HCT116 (cell line): ENCODE results near the gene KIAA1755. TPM values are rescaled to one million over a fixed set of nuclear protein-coding genes. Genes with fewer than 3 reads are reported as not detected.

Source experiments
- ATAC-seq: fragments of 200-7000 bp; cut with Tn5 transposase; 2 replicates; pipeline ENCODE4 v1.9.1; 2020; ENCODE audit warnings: mild to moderate bottlenecking, moderate library complexity
- BruUV-seq: library from RNA; stranded (reverse); fragments of 400-500 nt; replicated peaks from 2 replicates; lab custom pipeline; 2021; lab: Mats Ljungman, UMichigan
- CTCF ChIA-PET: fragments of 300-600 bp; sonication (Branson Sonifier 250); formaldehyde crosslinking; loops from one replicate; lab custom pipeline; 2021; ENCODE audit warnings: antibody characterized with exemption; lab: Charles Lee
- POLR2A ChIA-PET: fragments of 300-600, 350-600 bp; sonication (Branson Sonifier 250); formaldehyde crosslinking; loops from one replicate; lab custom pipeline; 2021; ENCODE audit warnings: antibody characterized with exemption; lab: Charles Lee
- RAD21 ChIA-PET, 2 experiments: fragments of 300-600 bp; sonication (Branson Sonifier 250); formaldehyde crosslinking; loops; one replicate each; lab custom pipeline; 2023; ENCODE audit warnings: low total read pairs in 2 of 2; ENCODE audit not compliant: uncharacterized antibody in 2 of 2, unreplicated experiment in 2 of 2, low non-redundant PET in 1 of 2; lab: Charles Lee
- DNase-seq: peaks from one replicate; pipeline ENCODE4 v3.0.0-alpha.2; 2010; ENCODE audit warnings: low read depth, low spot score
- H2AFZ ChIP-seq: fragments of 200-600 bp; shearing (Covaris generic), sonication (generic); 2 replicates; pipeline ENCODE4 v1.6.1; 2017; ENCODE audit warnings: low read depth, mixed run types, mixed read lengths, antibody characterized with exemption, low read length; ENCODE audit not compliant: poor library complexity, severe bottlenecking
- H3K27ac ChIP-seq: 2 replicates; pipeline ENCODE4 v1.5.1; 2012; ENCODE audit warnings: low read depth, low read length
- H3K27me3 ChIP-seq: fragments of 200-600 bp; sonication (generic); 2 replicates; pipeline ENCODE4 v1.6.1; 2016; ENCODE audit warnings: mixed run types, low read length, mixed read lengths; ENCODE audit not compliant: insufficient read depth
- H3K36me3 ChIP-seq, 2 experiments: fragments of 200-500 bp in 1 of 2; fragments of 200-600 bp in 1 of 2; sonication (Bioruptor generic) in 1 of 2; sonication (generic) in 1 of 2; 2 replicates each; pipeline versions ENCODE4 v1.5.1 to v1.6.1; 2014 to 2016; ENCODE audit warnings: low read length in 2 of 2, inconsistent platforms in 1 of 2, mixed read lengths in 1 of 2, mixed run types in 1 of 2; ENCODE audit not compliant: insufficient read depth in 2 of 2, control insufficient read depth in 1 of 2
- H3K4me1 ChIP-seq, 2 experiments: fragments of 200-600 bp in 1 of 2; sonication (generic) in 1 of 2; 2 replicates each; pipeline versions ENCODE4 v1.5.1 to v1.6.1; 2012 to 2017; ENCODE audit warnings: low read length in 2 of 2, inconsistent platforms in 1 of 2, mild to moderate bottlenecking in 1 of 2, mixed read lengths in 1 of 2, mixed run types in 1 of 2, moderate library complexity in 1 of 2; ENCODE audit not compliant: insufficient read depth in 2 of 2, control insufficient read depth in 1 of 2
- H3K4me2 ChIP-seq: fragments of 200-600 bp; sonication (generic); 2 replicates; pipeline ENCODE4 v1.6.1; 2017; ENCODE audit warnings: mixed run types, low read length, mixed read lengths
- H3K4me3 ChIP-seq, 2 experiments: fragments of 200-600 bp in 1 of 2; sonication (generic) in 1 of 2; replicated peaks in 1 of 2; 2 replicates each; pipeline ENCODE4 v1.5.1; 2011 to 2016; ENCODE audit warnings: low read length in 2 of 2, control low read depth in 1 of 2, low read depth in 1 of 2, mild to moderate bottlenecking in 1 of 2, mixed read lengths in 1 of 2, mixed run types in 1 of 2
- H3K79me2 ChIP-seq: fragments of 200-600 bp; sonication (generic); 2 replicates; pipeline ENCODE4 v1.6.1; 2017; ENCODE audit warnings: mild to moderate bottlenecking, mixed run types, low read length, moderate library complexity, mixed read lengths; ENCODE audit not compliant: insufficient read depth
- H3K9ac ChIP-seq: fragments of 200-600 bp; sonication (generic); 2 replicates; pipeline ENCODE4 v1.6.1; 2016; ENCODE audit warnings: low read length, mixed read lengths
- H3K9me2 ChIP-seq: fragments of 200-600 bp; sonication (generic), shearing (Covaris generic); 2 replicates; pipeline ENCODE4 v1.6.1; 2017; ENCODE audit warnings: mixed run types, mild to moderate bottlenecking, moderate library complexity; ENCODE audit not compliant: insufficient read depth
- H3K9me3 ChIP-seq, 2 experiments: fragments of 200-500 bp in 1 of 2; fragments of 200-600 bp in 1 of 2; sonication (Bioruptor generic) in 1 of 2; sonication (generic) in 1 of 2; 2 replicates each; pipeline ENCODE4 v1.6.1; 2014 to 2017; ENCODE audit warnings: low read length in 2 of 2, mixed read lengths in 2 of 2, inconsistent platforms in 1 of 2, low read depth in 1 of 2, mild to moderate bottlenecking in 1 of 2, mixed run types in 1 of 2, moderate library complexity in 1 of 2; ENCODE audit not compliant: control insufficient read depth in 1 of 2, insufficient read depth in 1 of 2
- H4K20me1 ChIP-seq: fragments of 200-600 bp; sonication (generic), shearing (Covaris generic); 2 replicates; pipeline ENCODE4 v1.6.1; 2017; ENCODE audit warnings: mixed run types, mild to moderate bottlenecking, moderate library complexity; ENCODE audit not compliant: insufficient read depth
- CBX3 ChIP-seq: IDR thresholded peaks from 2 replicates; pipeline ENCODE4 v1.6.1; 2012; ENCODE audit warnings: low read depth
- CTCF ChIP-seq, 3 experiments: fragments of 200-600 bp in 1 of 3; sonication (generic) in 1 of 3; IDR thresholded peaks in 2 of 3; conservative IDR thresholded peaks in 1 of 3; 2 replicates each; pipeline ENCODE4 v1.5.1; 2012 to 2017; ENCODE audit warnings: low read depth in 2 of 3, low read length in 2 of 3, antibody characterized with exemption in 1 of 3, borderline replicate concordance in 1 of 3, control low read depth in 1 of 3, mild to moderate bottlenecking in 1 of 3, mixed read lengths in 1 of 3, mixed run types in 1 of 3, moderate library complexity in 1 of 3; ENCODE audit not compliant: insufficient read depth in 1 of 3
- EGR1 ChIP-seq: IDR thresholded peaks from 2 replicates; pipeline ENCODE4 v1.6.1; 2012; ENCODE audit warnings: low read depth
- MAX ChIP-seq: IDR thresholded peaks from 2 replicates; pipeline ENCODE4 v1.6.1; 2012
- POLR2A ChIP-seq: IDR thresholded peaks from 2 replicates; pipeline ENCODE4 v1.7.0; 2011; ENCODE audit warnings: borderline replicate concordance; ENCODE audit not compliant: insufficient read depth, insufficient read length; ENCODE audit errors: extremely low read depth
- TCF7L2 ChIP-seq: IDR thresholded peaks from 2 replicates; pipeline ENCODE4 v1.7.0; 2011; ENCODE audit warnings: borderline replicate concordance, inconsistent platforms; ENCODE audit not compliant: insufficient read depth, insufficient read length; ENCODE audit errors: extremely low read depth
- ZBTB33 ChIP-seq: IDR thresholded peaks from 2 replicates; pipeline ENCODE4 v1.6.1; 2011; ENCODE audit warnings: mild to moderate bottlenecking, low read length, moderate library complexity; ENCODE audit not compliant: insufficient replicate concordance; ENCODE audit errors: extremely low read depth
- ZNF274 ChIP-seq: fragments of 200-500 bp; sonication (Bioruptor generic); IDR thresholded peaks from 2 replicates; pipeline ENCODE4 v1.6.1; 2014; ENCODE audit warnings: mild to moderate bottlenecking, low read depth, low read length, inconsistent platforms
- intact Hi-C: fragments of 100-400 bp; cut with micrococcal nuclease; formaldehyde crosslinking; loops from 2 replicates; pipeline ENCODE4 v1.10.0; 2022
- total RNA-seq: library from RNA; stranded (reverse); gene quantifications from one replicate; pipeline ENCODE4 v1.2.1, GENCODE V29; 2021; ENCODE audit not compliant: unreplicated experiment

The KIAA1755 gene
- total RNA-seq, 1 experiment from 2014 or later = not detected

GRCh38 chr20:38277691-38278090, 17.2 kb upstream of the KIAA1755 start:
- POLR2A ChIA-PET = no interaction called here
- intact Hi-C loops = no loop called here

More at GRCh38 chr20:38277691-38278090, 17.2 kb upstream of the KIAA1755 start:
- CTCF ChIA-PET = no interaction called here
- no peak for DNase-seq
- no peak overlapping the region for H3K4me2 ChIP-seq
- H3K27me3 ChIP-seq = no peaks in the 10 kb centered on the region
- H3K9me3 ChIP-seq = no peaks in the 10 kb centered on the region; a peak in 1 of 4 replicates
- H3K9me2 ChIP-seq = no peaks in the 10 kb centered on the region
- no peak overlapping the region for H3K27ac ChIP-seq
- RAD21 ChIA-PET = no interaction called here
- peaks cover 11 to 37% of the 10 kb centered on the region in 2 experiments for H3K4me1 ChIP-seq
- BruUV-seq = no TSS peak
- ATAC-seq = no peak
- H3K36me3 ChIP-seq = no peaks in the 10 kb centered on the region
- no peak overlapping the region for H2AFZ ChIP-seq
- no peaks in the 10 kb centered on the region for H3K79me2 ChIP-seq
- no peaks in the 10 kb centered on the region for H4K20me1 ChIP-seq
- H3K4me3 ChIP-seq = no peak overlapping the region
- H3K9ac ChIP-seq = no peak overlapping the region
- TF ChIP-seq ZBTB33 = no peak
- TF ChIP-seq TCF7L2 = no peak
- TF ChIP-seq CTCF (IDR thresholded peaks at IDR 0.05 in 2 of 3, conservative IDR thresholded peaks at IDR 0.05 in 1 of 3; ENCODE audit: borderline replicate concordance in 1 of 3, insufficient read depth in 1 of 3, low read depth in 2 of 3, low read length in 2 of 3) = no peak
- no peak for TF ChIP-seq ZNF274
- TF ChIP-seq POLR2A = no peak
- TF ChIP-seq CBX3 = no peak
- TF ChIP-seq MAX = no peak
- TF ChIP-seq EGR1 = no peak
